ENCODE results near the gene CWC22.

DNA sequence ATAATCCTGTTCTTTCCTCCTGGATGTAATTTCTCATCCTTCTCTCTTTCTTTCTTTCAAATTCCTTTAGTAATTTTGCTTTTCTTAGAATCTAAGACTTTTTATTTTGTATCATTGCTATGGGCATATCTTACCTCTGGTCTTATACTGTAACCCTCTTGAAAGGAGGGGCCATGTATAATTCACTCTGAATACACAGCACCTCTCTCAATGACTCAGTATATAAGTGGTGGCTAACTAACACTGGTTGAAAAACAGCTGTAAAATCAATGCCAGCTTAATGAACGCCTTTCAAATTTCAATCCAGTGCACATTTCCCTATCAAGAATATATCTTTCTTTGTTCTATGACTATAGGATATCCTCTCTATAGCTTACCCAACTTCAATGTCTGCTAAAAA, 53.7 kb downstream of the CWC22 start:
- TF ChIP-seq, protein P1, sequence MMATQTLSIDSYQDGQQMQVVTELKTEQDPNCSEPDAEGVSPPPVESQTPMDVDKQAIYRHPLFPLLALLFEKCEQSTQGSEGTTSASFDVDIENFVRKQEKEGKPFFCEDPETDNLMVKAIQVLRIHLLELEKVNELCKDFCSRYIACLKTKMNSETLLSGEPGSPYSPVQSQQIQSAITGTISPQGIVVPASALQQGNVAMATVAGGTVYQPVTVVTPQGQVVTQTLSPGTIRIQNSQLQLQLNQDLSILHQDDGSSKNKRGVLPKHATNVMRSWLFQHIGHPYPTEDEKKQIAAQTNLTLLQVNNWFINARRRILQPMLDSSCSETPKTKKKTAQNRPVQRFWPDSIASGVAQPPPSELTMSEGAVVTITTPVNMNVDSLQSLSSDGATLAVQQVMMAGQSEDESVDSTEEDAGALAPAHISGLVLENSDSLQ (IDR thresholded peaks at IDR 0.05) = no peak
- TF ChIP-seq SP1 (IDR thresholded peaks at IDR 0.05) (no peak), TARDBP (IDR thresholded peaks at IDR 0.05) (no peak), ELF4 (IDR thresholded peaks at IDR 0.05) (no peak), BHLHE40 (IDR thresholded peaks at IDR 0.05; ENCODE audit: borderline replicate concordance) (no peak)

Measured in HEK293T (cell line).